H1 (cell line): ENCODE results near the gene BNC2. TPM values are rescaled to one million over a fixed set of nuclear protein-coding genes. Genes with fewer than 3 reads are reported as not detected.
A peak's percentile ranks its signal among the peaks of the same experiment; 100 is the strongest.

ENCODE experiments used
- CTCF ChIA-PET: fragments of 300-600 bp; sonication (Branson Sonifier 250); formaldehyde crosslinking; loops from one replicate; lab custom pipeline; 2021; ENCODE audit not compliant: partially characterized antibody; lab: Charles Lee
- POLR2A ChIA-PET: fragments of 300-600 bp; sonication (Branson Sonifier 250); formaldehyde crosslinking; loops from one replicate; lab custom pipeline; 2021; ENCODE audit warnings: inconsistent platforms; ENCODE audit not compliant: partially characterized antibody; lab: Charles Lee
- DNase-seq, 2 experiments: peaks; one replicate each; pipeline versions ENCODE4 v3.0.0 to v3.0.0-alpha.2; 2010 to 2022; ENCODE audit warnings: low spot score in 2 of 2, low read depth in 1 of 2, mixed read lengths in 1 of 2
- FAIRE-seq: peaks from 2 replicates; lab custom pipeline; 2011; peaks lifted over from hg19 to GRCh38; lab: Jason Lieb, UNC
- H2AFZ ChIP-seq: 2 replicates; pipeline ENCODE4 v1.8.1; 2012; ENCODE audit warnings: low read length, inconsistent platforms
- H2AK5ac ChIP-seq: 2 replicates; pipeline ENCODE4 v1.6.1; 2013; ENCODE audit warnings: low read depth, low read length
- H2BK120ac ChIP-seq: replicated peaks from 2 replicates; pipeline ENCODE3; 2013; ENCODE audit warnings: low read depth, low read length, inconsistent platforms
- H2BK12ac ChIP-seq: 2 replicates; pipeline ENCODE4 v1.6.1; 2013; ENCODE audit warnings: low read depth, low read length
- H2BK15ac ChIP-seq: 2 replicates; pipeline ENCODE4 v1.6.1; 2013; ENCODE audit warnings: low read length
- H2BK20ac ChIP-seq: 2 replicates; pipeline ENCODE4 v1.6.1; 2013; ENCODE audit warnings: low read length
- H2BK5ac ChIP-seq: 2 replicates; pipeline ENCODE4 v1.6.1; 2013; ENCODE audit warnings: low read depth, low read length
- H3K14ac ChIP-seq: 2 replicates; pipeline ENCODE4 v1.6.1; 2013; ENCODE audit warnings: inconsistent platforms; ENCODE audit not compliant: insufficient read length
- H3K18ac ChIP-seq: 2 replicates; pipeline ENCODE4 v1.6.1; 2013; ENCODE audit warnings: low read length; ENCODE audit errors: extremely low read depth
- H3K23ac ChIP-seq: 2 replicates; pipeline ENCODE4 v1.6.1; 2013; ENCODE audit warnings: inconsistent platforms; ENCODE audit not compliant: insufficient read length
- H3K23me2 ChIP-seq: 2 replicates; pipeline ENCODE4 v1.6.1; 2013; ENCODE audit warnings: low read depth, low read length
- H3K27ac ChIP-seq: 2 replicates; pipeline ENCODE4 v1.6.1; 2011; ENCODE audit warnings: low read depth, low read length, inconsistent platforms
- H3K27me3 ChIP-seq, 4 experiments: replicated peaks in 1 of 4; 1 replicate in 1 of 4; 2 replicates in 3 of 4; pipeline versions ENCODE4 v1.6.1 to v1.8.1; 2011 to 2013; ENCODE audit warnings: low read length in 3 of 4, mild to moderate bottlenecking in 3 of 4, inconsistent platforms in 2 of 4, mixed read lengths in 2 of 4, moderate library complexity in 1 of 4; ENCODE audit not compliant: control insufficient read depth in 3 of 4, insufficient read depth in 3 of 4; ENCODE audit errors: extremely low read depth in 1 of 4
- H3K36me3 ChIP-seq, 4 experiments: 2 replicates each; pipeline versions ENCODE4 v1.6.1 to v1.8.1; 2011 to 2013; ENCODE audit warnings: mild to moderate bottlenecking in 4 of 4, low read length in 3 of 4, moderate library complexity in 2 of 4, control low read depth in 1 of 4, inconsistent platforms in 1 of 4; ENCODE audit not compliant: insufficient read depth in 4 of 4, control insufficient read depth in 2 of 4
- H3K4ac ChIP-seq: replicated peaks from 2 replicates; pipeline ENCODE3; 2013; ENCODE audit warnings: low read length, low read depth, mixed read lengths, inconsistent platforms; ENCODE audit not compliant: insufficient read length
- H3K4me1 ChIP-seq, 4 experiments: replicated peaks in 1 of 4; 1 replicate in 1 of 4; 2 replicates in 3 of 4; pipeline versions ENCODE4 v1.6.1 to v1.8.1; 2011 to 2013; ENCODE audit warnings: low read length in 3 of 4, inconsistent platforms in 2 of 4, mixed read lengths in 1 of 4; ENCODE audit not compliant: insufficient read depth in 4 of 4, control insufficient read depth in 3 of 4
- H3K4me2 ChIP-seq, 2 experiments: 2 replicates each; pipeline versions ENCODE4 v1.6.1 to v1.8.1; 2011 to 2013; ENCODE audit warnings: low read depth in 2 of 2, low read length in 2 of 2, control low read depth in 1 of 2, inconsistent platforms in 1 of 2, mild to moderate bottlenecking in 1 of 2; ENCODE audit not compliant: insufficient read depth in 1 of 2
- H3K4me3 ChIP-seq, 4 experiments: fragments of 200-600, 300-600 bp in 1 of 4; sonication (generic), shearing (Covaris generic), sonication (Bioruptor Twin) in 1 of 4; 2 replicates each; pipeline versions ENCODE4 v1.5.1 to v1.8.1; 2011 to 2016; ENCODE audit warnings: low read length in 4 of 4, low read depth in 3 of 4, control low read depth in 2 of 4, inconsistent platforms in 2 of 4, mild to moderate bottlenecking in 2 of 4, mixed read lengths in 1 of 4, moderate library complexity in 1 of 4; ENCODE audit not compliant: insufficient read depth in 2 of 4; ENCODE audit errors: extremely low read depth in 1 of 4
- H3K56ac ChIP-seq: replicated peaks from 2 replicates; pipeline ENCODE3; 2013; ENCODE audit warnings: low read depth, mild to moderate bottlenecking, mixed read lengths, low read length, inconsistent platforms; ENCODE audit not compliant: insufficient read length
- H3K79me1 ChIP-seq: 2 replicates; pipeline ENCODE4 v1.6.1; 2013; ENCODE audit warnings: low read depth, low read length, control low read depth
- H3K79me2 ChIP-seq, 2 experiments: 2 replicates each; pipeline versions ENCODE4 v1.6.1 to v1.8.1; 2012 to 2013; ENCODE audit warnings: low read length in 2 of 2, mild to moderate bottlenecking in 2 of 2, inconsistent platforms in 1 of 2; ENCODE audit not compliant: insufficient read depth in 2 of 2, control insufficient read depth in 1 of 2
- H3K9ac ChIP-seq, 4 experiments: replicated peaks in 1 of 4; 1 replicate in 1 of 4; 2 replicates in 3 of 4; pipeline versions ENCODE4 v1.6.1 to v1.8.1; 2011 to 2013; ENCODE audit warnings: low read depth in 3 of 4, low read length in 3 of 4, control low read depth in 2 of 4, mild to moderate bottlenecking in 2 of 4, moderate library complexity in 2 of 4, inconsistent platforms in 1 of 4; ENCODE audit errors: extremely low read depth in 1 of 4
- H3K9me3 ChIP-seq, 2 experiments: 2 replicates each; pipeline versions ENCODE4 v1.6.1 to v1.8.1; 2012 to 2013; ENCODE audit warnings: mild to moderate bottlenecking in 2 of 2, moderate library complexity in 2 of 2, control low read depth in 1 of 2, inconsistent platforms in 1 of 2, low read depth in 1 of 2, low read length in 1 of 2, mixed read lengths in 1 of 2; ENCODE audit not compliant: insufficient read depth in 2 of 2
- H4K20me1 ChIP-seq, 2 experiments: replicated peaks in 1 of 2; 2 replicates each; pipeline versions ENCODE3 to v1.8.1; 2011 to 2013; ENCODE audit warnings: inconsistent platforms in 2 of 2, low read length in 2 of 2, mild to moderate bottlenecking in 1 of 2; ENCODE audit not compliant: insufficient read depth in 2 of 2, control insufficient read depth in 1 of 2
- H4K5ac ChIP-seq: 2 replicates; pipeline ENCODE4 v1.6.1; 2013; ENCODE audit warnings: low read length, low read depth, mixed read lengths, inconsistent platforms; ENCODE audit not compliant: insufficient read length
- H4K8ac ChIP-seq: 2 replicates; pipeline ENCODE4 v1.8.0; 2013; ENCODE audit warnings: mild to moderate bottlenecking, moderate library complexity, low read length, inconsistent platforms; ENCODE audit not compliant: insufficient read depth; ENCODE audit errors: extremely low read depth
- H4K91ac ChIP-seq: replicated peaks from 2 replicates; pipeline ENCODE3; 2013; ENCODE audit warnings: low read length, mixed read lengths, inconsistent platforms; ENCODE audit not compliant: insufficient read length
- CHD2 ChIP-seq: IDR thresholded peaks from 2 replicates; pipeline ENCODE4 v1.6.1; 2012; ENCODE audit warnings: low read length, improper control_type of control experiment
- SIX5 ChIP-seq: IDR thresholded peaks from 2 replicates; pipeline ENCODE4 v1.6.1; 2011; ENCODE audit warnings: mild to moderate bottlenecking, low read depth, low read length
- WGBS, 2 experiments: shearing (Covaris generic) in 1 of 2; methylation state at CpG; one replicate each; pipeline versions ENCODE4 v1.1.6 to v1.1.7; 2013 to 2015; ENCODE audit warnings: low lambda C conversion rate in 2 of 2, mixed read lengths in 2 of 2, inconsistent platforms in 1 of 2, low coverage in 1 of 2, missing lambda C conversion rate in 1 of 2; ENCODE audit not compliant: insufficient replicate concordance in 2 of 2, insufficient coverage in 1 of 2, insufficient read length in 1 of 2; ENCODE audit errors: extremely low coverage in 1 of 2, missing lambda C conversion rate in 1 of 2; 5-methylcytosine and 5-hydroxymethylcytosine counted together
- polyA plus RNA-seq, 7 experiments: library from polyadenylated mRNA; depleted of rRNA in 3 of 7; stranded (reverse) in 5 of 7; unstranded in 2 of 7; fragments of >200 nt in 5 of 7; fragments of 200-250 nt in 2 of 7; gene quantifications; 1 replicate in 5 of 7; 2 replicates in 1 of 7; 4 replicates in 1 of 7; pipeline versions ENCODE4 v1.2.1 to v1.2.3, GENCODE V29; 2011 to 2013; ENCODE audit warnings: missing spikeins in 2 of 7, mixed read lengths in 2 of 7
- total RNA-seq: library from RNA; stranded (reverse); fragmentation: NEBNext Ultra II Directional; extraction: Animal tissue kit (Norgen Biotek cat#: 25700); gene quantifications from 2 replicates; pipeline ENCODE4 v1.2.1, GENCODE V29; 2021

The BNC2 gene
- total and polyA plus RNA-seq, 2 of the 8 experiments (the other 6 are each of a cell fraction or from before 2014, with no cell fraction given) = 16.0 to 26.8 TPM

GRCh38 chr9:16515207-16515606 lies 355.3 kb downstream of the BNC2 start:
- WGBS, 2 experiments = 51% methylated on average over 12 of the region's 12 CpGs; no CpG with 5 or more reads in 1 of the 2 experiments
- no peaks in the 10 kb centered on the region for H3K23me2 ChIP-seq
- H3K36me3 ChIP-seq = no peaks in the 10 kb centered on the region
- peak overlapping the region; percentile 75 for H2BK12ac ChIP-seq
- H4K91ac ChIP-seq = peak overlapping the region; percentile 78
- H2AFZ ChIP-seq = no peak overlapping the region
- ChIA-PET CTCF (interaction anchor here (0.6 to 1.4 kb wide), 4 partner anchors 54 to 898 kb away, joined by 3 read pairs; no protein-coding TSS in a partner anchor), POLR2A (interaction anchor here (0.6 to 1.6 kb wide), 4 partner anchors 9 to 172 kb away, joined by 3 to 6 read pairs (median 4); no protein-coding TSS in a partner anchor)
- peak overlapping the region; percentile 34 for H4K5ac ChIP-seq
- peak overlapping the region; percentile 19 for H2BK120ac ChIP-seq
- no peak for DNase-seq
- no peak for FAIRE-seq
- H3K4ac ChIP-seq = no peak overlapping the region
- H3K79me2 ChIP-seq = no peaks in the 10 kb centered on the region; a peak in 1 of 4 replicates
- H3K9me3 ChIP-seq = no peaks in the 10 kb centered on the region
- H3K4me3 ChIP-seq = peak overlapping the region in 1 of 4 experiments; percentile 25; a peak in 1 of 8 replicates
- H3K4me1 ChIP-seq = peaks cover 7 to 33% (median 25%) of the 10 kb centered on the region in 4 experiments
- no peak for TF ChIP-seq SIX5
- no peak for TF ChIP-seq CHD2
- H2AK5ac ChIP-seq = peak overlapping the region; percentile 56; the same call in 1 of the 2 replicates
- no peak overlapping the region for H3K9ac ChIP-seq
- peak overlapping the region; percentile 76; the same call in 1 of the 2 replicates for H2BK20ac ChIP-seq
- H3K27me3 ChIP-seq = no peaks in the 10 kb centered on the region
- peak overlapping the region; percentile 16; the same call in 1 of the 2 replicates for H2BK5ac ChIP-seq
- no peak overlapping the region for H3K23ac ChIP-seq
- H3K4me2 ChIP-seq = peak overlapping the region; percentile 21 to 40; a peak in 3 of 4 replicates
- H2BK15ac ChIP-seq = no peak overlapping the region
- H3K79me1 ChIP-seq = no peaks in the 10 kb centered on the region
- no peak overlapping the region for H3K56ac ChIP-seq
- H3K18ac ChIP-seq = peak overlapping the region; percentile 65; the same call in 1 of the 2 replicates
- H4K20me1 ChIP-seq = no peaks in the 10 kb centered on the region
- peak overlapping the region; percentile 13; the same call in 1 of the 2 replicates for H3K27ac ChIP-seq
- H4K8ac ChIP-seq = 0 out of 2 replicates have a peak overlapping the region, but pooled peaks have one; percentile 18
- H3K14ac ChIP-seq = no peak overlapping the region
